ENCODE results near the gene L3HYPDH.

Gene L3HYPDH

DNA sequence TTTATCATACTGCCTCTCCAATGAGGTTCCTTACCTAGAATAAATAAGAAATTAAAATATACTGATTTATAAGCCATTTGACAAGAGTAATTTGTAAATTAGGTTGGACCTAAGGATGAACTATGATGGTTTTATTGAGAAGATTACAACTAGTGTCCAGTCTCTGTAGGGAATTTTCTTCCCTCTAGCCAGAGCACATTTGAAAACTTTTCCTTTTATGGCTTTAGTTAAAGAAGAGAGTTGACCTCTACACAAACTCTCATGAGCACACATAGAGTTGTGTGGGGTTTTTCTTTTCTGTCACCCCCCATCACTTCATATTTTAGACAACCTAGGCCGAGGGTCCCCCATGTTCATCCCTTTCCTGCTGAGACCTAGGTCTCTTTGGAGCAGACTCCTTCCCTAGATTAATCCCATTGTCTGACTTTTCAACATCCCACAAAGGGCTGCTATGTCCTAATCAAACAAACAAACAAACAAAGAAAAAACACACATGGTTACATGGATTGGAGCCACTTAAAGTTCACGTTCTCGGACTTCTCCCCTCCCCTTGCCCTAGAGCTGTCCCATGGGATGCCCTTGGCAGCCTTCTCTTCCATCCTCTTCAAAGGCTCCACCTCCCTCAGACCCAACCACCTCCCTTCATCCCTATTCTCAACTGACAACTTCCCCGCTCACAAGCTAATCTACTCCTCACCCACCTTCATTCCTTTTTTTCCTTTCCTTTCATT lies 59.7 kb downstream of the L3HYPDH start:
- no peak for DNase-seq
